Measurements from ENCODE around the gene CCDC158. TPM values are rescaled to one million over a fixed set of nuclear protein-coding genes. Genes with fewer than 3 reads are reported as not detected.

Gene CCDC158
- total and polyA plus RNA-seq, 2 donors (not counting 3 experiments of a cell fraction or from before 2014, with no cell fraction given) = not detected

DNA sequence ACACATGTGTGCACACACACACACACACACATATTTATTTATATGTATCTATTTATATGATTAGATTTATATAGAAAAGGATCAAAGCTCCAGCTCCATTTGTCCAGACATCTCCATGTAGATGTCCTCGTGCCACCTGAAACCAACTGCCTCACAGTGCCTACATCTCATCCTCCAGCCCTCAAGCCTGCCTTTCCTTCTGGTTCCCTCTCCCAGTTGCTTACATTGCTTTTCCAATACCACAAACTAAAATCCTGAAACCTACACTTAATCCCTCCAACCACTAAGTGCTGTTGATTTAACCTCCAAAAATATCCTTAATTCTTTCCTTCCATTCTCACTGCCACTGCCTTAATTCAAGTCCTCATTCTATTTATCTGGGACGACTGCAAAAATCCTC is 63.0 kb downstream of the CCDC158 start:
- H3K4me1 ChIP-seq (ENCODE audit: control insufficient read depth, extremely low read depth, insufficient read depth, low read length) = no peaks in the 10 kb centered on the region
- no peak for DNase-seq (ENCODE audit: low read depth, low spot score)
- CTCF ChIA-PET = no interaction called here

More for the DNA sequence above, 63.0 kb downstream of the CCDC158 start:
- POLR2A ChIA-PET = no interaction called here
- no peak for FAIRE-seq
- Histone ChIP-seq H3K79me2 (ENCODE audit: control insufficient read depth, insufficient read depth, low read length) (no peaks in the 10 kb centered on the region), H3K4me3 (replicated peaks in 1 of 3; ENCODE audit: insufficient read depth in 1 of 3, low read depth in 1 of 3, low read length in 3 of 3) (no peak overlapping the region), H3K9me1 (replicated peaks; ENCODE audit: control insufficient read depth, extremely low read depth, insufficient read depth, low read length) (no peaks in the 10 kb centered on the region), H3K36me3 (ENCODE audit: control insufficient read depth in 2 of 2, extremely low read depth in 1 of 2, insufficient read depth in 2 of 2, low read length in 2 of 2) (no peaks in the 10 kb centered on the region), H3K27me3 (ENCODE audit: control insufficient read depth in 2 of 2, insufficient read depth in 2 of 2, low read length in 2 of 2) (peaks cover 2 to 28% of the 10 kb centered on the region in 2 experiments), H4K20me1 (replicated peaks; ENCODE audit: control insufficient read depth, extremely low read depth, insufficient read depth, low read length) (no peaks in the 10 kb centered on the region), H3K27ac (ENCODE audit: insufficient read depth, low read depth, low read length) (no peak overlapping the region), H3K4me2 (ENCODE audit: insufficient read depth, low read length) (no peak overlapping the region), H3K9ac (replicated peaks; ENCODE audit: extremely low read depth, insufficient read depth, low read length) (no peak overlapping the region), H3K9me3 (replicated peaks; ENCODE audit: control insufficient read depth, insufficient read depth, low read length) (no peaks in the 10 kb centered on the region), H2AFZ (ENCODE audit: low read depth, low read length) (no peak overlapping the region)
- TF ChIP-seq, protein P1, sequence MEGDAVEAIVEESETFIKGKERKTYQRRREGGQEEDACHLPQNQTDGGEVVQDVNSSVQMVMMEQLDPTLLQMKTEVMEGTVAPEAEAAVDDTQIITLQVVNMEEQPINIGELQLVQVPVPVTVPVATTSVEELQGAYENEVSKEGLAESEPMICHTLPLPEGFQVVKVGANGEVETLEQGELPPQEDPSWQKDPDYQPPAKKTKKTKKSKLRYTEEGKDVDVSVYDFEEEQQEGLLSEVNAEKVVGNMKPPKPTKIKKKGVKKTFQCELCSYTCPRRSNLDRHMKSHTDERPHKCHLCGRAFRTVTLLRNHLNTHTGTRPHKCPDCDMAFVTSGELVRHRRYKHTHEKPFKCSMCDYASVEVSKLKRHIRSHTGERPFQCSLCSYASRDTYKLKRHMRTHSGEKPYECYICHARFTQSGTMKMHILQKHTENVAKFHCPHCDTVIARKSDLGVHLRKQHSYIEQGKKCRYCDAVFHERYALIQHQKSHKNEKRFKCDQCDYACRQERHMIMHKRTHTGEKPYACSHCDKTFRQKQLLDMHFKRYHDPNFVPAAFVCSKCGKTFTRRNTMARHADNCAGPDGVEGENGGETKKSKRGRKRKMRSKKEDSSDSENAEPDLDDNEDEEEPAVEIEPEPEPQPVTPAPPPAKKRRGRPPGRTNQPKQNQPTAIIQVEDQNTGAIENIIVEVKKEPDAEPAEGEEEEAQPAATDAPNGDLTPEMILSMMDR (IDR thresholded peaks at IDR 0.05; ENCODE audit: extremely low read depth in 1 of 2, insufficient read depth in 1 of 2, low read depth in 1 of 2, low read length in 2 of 2) = no peak
- TF ChIP-seq MYC (IDR thresholded peaks at IDR 0.05; ENCODE audit: low read depth, low read length) (no peak), EZH2 (IDR thresholded peaks at IDR 0.05; ENCODE audit: borderline replicate concordance, low read depth, low read length, severe bottlenecking) (no peak), JUN (IDR thresholded peaks at IDR 0.05; ENCODE audit: borderline replicate concordance, insufficient read depth, insufficient read length, low read depth) (no peak), FOS (IDR thresholded peaks at IDR 0.05; ENCODE audit: borderline replicate concordance, insufficient read depth, low read length) (no peak), POLR2A (IDR thresholded peaks at IDR 0.05; ENCODE audit: low read depth, low read length) (no peak), GATA2 (IDR thresholded peaks at IDR 0.05; ENCODE audit: insufficient read depth, insufficient read length, low read depth, low read length) (no peak), POLR2AphosphoS5 (IDR thresholded peaks at IDR 0.05; ENCODE audit: insufficient read depth, low read depth, low read length) (no peak)
- TF ChIP-seq, protein P2, sequence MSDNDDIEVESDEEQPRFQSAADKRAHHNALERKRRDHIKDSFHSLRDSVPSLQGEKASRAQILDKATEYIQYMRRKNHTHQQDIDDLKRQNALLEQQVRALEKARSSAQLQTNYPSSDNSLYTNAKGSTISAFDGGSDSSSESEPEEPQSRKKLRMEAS (IDR thresholded peaks at IDR 0.05; ENCODE audit: insufficient read depth, insufficient read length) = no peak
- BruUV-seq (replicated peaks) = no TSS peak
- dilution Hi-C loops (cut with MboI; ENCODE audit: extremely low pct_ligation_motif_present, low sequenced_read_pairs) = no loop called here
- intact Hi-C loops (cut with micrococcal nuclease) = no loop called here

All from endothelial cell of umbilical vein (primary cell).